HG02981 (cell line): ENCODE results near the gene MAP1LC3B.

Experiments used
- ATAC-seq: cut with Tn5 transposase; IDR thresholded peaks from one replicate; pipeline ENCODE4 v1.9.1; 2021; ENCODE audit warnings: mild to moderate bottlenecking, moderate library complexity; ENCODE audit not compliant: unreplicated experiment

MAP1LC3B gene

DNA sequence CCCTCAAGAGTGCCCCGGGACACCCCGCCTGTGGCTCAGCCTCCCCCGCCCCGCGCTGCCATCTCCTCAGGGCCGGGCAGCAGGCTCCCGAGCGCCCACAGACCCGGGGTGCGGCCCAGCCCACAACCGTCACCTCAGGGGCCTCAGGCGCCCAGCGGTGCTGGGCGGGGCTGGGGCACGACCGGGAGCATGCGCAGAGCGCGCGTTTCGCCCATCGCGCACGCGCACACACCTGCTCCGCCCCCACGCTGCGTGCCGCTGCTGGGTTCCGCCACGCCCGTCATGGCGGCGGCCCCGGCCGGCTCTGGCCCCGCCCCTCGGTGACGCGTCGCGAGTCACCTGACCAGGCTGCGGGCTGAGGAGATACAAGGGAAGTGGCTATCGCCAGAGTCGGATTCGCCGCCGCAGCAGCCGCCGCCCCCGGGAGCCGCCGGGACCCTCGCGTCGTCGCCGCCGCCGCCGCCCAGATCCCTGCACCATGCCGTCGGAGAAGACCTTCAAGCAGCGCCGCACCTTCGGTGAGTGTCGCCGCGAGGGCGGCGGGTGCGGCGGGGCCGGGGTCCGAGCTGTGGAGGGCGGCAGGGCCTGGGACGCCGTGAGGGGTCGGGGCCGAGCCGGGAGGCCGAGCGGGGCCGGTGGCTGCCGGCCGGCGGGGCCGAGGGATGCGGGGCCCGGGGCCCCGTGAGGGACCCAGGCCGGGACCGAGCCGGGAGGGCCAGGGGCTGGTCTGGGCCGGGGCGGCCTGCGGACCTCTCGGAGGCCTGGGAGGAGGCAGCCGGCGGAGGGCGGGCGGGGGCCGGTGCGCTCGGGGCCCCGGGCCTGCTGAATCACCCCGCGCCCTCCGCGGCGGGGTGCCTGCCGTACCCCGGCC lies at the start of gene MAP1LC3B:
Gene MAP1LC3B (plus strand): TSS at position 387 of the 871 bp plus-strand sequence. CDS start 92 bp downstream, at position 479.
- peak; percentile 59 for ATAC-seq

DNA sequence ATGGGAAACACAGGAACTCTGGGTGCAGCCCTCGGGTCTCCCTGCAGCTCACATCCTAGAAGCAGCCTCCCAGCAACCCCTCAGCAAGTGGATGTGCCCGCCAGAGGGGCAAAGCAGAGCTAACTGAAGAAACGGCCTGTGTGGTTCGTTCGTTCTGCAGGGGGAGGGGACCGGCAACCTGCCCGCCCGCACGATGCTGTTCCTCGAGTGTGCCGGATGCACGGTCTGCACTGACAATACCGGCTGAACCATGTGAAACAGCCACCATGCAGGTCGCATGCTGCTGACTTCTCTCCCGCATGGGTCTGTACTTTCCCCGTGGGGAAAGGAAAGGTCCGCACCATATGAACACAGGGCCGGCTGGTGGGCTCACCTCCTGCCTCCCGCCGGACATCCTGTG lies 49.6 kb upstream of the MAP1LC3B start:
- no peak for ATAC-seq

DNA sequence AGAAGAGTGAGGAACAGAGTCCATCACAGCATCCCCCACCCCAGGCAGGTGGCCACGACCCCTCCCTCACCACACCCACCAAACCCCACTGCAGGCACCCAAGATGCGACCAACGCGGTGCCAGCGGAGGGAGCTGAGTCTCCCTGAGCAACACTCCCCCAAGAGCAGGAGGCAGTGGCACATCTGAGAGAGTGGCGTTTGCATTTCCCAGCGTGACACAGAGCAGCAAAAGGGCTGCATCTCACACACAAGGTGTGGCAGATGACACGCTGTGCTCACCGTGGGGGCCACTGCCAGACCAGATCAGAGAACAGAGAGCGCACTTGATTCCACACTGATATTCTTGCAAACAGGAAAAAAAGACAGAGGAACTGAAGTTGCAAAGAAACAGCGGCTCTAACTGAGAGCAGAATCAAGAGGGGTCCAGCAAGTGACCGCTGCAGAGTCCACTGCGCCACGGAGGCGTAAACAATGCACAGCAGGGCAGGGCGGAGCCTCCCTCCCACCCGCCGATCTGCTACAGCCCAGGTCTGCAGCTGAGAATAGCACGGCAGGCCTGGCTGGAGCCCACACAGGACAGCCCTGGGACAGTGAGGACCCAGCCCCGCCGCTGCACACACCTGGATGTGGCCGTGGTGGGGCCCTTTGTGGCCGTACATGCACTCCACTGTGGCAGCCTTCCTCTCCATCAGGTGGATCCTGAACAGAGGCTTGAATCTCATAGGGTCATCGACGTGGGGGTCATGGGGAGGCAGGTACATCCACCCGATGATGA lies 49.0 kb upstream of the MAP1LC3B start:
- no peak for ATAC-seq

DNA sequence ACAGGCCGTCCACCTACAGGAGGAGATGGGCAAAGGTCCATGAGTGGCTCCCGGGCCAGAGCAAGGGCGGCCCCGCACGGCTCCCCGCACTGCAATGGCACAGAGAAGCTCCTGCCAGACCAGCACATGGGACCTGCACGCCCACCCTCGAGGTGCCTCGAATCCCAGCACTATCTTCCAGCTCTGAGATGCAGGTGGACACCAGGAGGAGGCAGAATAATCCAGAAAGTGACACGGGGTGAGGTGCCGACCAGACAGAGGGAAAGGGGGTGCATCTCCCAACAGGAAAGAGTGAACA lies 48.4 kb upstream of the MAP1LC3B start:
- ATAC-seq: no peak

DNA sequence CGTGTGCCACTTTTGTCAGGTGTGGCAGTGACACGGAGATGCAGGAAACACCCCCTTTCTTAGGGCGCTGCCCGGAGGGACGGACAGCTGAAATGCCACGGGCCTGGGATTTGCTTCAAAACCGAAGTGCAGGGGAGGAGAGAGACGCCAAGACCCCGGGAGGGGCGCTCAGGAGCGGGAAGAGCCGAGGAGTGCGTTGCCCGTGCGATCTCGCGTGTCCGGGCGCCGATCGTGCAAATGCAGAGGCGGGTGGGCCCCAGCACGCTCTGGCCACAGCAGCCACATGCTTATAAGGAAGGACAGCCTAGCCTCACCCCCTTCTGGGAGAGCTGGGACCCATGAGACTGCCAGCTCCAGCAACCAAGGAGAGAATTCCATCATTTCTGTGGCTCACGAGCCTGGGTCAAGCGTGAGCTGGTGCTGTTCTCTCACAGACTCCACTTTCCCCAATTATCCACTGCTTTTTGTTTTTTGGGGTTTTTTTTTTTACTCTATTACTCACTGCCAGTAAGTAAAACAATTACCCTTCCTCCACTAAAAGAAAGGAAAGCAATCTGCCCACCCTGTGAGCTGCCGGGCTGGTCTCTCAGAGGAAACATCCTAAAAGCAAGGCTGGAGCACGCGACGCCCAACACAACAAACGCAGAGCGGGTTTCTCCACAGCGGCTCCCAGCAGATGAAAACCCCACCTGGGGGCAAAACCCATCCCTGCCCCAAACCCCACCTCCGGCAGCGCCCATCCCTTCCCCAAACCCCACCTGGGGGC lies 47.8 kb upstream of the MAP1LC3B start:
- ATAC-seq: no peak

DNA sequence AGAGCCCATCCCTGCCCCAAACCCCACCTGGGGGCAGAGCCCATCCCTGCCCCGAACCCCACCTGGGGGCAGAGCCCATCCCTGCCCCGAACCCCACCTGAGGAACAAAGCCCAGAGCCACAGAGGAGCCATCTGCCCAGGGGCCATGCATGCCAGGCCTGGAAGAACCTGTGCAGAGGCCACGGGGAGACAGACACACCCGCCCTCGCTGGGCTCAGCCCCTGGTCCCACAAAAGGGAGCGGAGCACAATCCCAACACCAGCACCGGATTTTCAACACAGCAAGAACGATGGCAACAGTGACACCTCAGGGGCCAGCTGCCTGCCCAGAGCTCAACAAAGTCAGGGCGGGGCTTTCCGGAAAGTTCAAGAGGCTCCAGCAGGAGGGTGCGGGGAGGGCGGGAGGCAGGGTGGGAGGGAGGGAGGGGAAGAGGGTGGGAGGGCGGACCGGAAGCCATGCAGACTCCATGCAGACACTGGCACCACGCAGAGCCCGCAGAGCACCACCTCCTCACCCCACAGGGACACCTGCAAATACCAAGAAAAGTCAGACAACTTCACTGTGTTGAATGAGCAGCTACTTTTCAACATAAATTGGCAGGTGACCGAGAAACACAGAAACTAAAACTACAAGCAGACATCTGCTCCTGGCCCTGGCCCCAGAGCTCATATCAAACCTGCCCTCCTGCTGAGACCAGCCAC lies 47.1 kb upstream of the MAP1LC3B start:
- no peak for ATAC-seq

DNA sequence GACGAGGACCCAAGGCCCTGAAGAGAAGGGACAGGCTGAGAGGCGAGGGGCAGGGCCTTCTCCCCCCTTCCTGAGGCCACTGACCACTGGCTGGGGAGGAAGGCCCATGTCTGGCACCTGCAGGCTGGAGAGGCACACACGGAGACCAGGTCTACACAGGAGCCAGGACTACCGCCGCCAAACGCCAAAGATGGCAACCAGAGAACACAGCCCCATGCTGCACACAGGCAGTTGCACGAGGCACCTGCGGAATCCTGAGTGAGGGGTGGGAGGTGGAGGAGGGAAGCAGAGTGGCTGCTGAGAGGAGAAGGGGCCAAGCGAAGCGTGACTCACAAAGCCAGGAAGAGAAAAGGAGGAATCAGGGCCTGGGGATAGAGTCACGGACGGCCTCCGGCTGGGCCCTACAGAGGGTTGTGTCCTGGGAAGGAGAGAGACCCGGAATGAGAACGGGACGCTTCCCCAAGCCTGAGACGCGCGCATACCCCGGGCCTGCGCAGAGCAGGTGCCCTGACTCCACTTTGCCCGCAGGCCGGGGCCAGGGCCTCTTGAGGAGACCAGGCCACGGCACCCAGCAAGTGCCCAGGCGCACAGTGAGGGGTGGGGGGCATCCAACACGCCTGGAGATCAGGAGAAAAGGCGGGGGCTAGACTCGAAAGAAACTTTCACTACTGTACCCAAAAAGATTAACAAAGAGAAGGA lies 46.3 kb upstream of the MAP1LC3B start:
- no peak for ATAC-seq

DNA sequence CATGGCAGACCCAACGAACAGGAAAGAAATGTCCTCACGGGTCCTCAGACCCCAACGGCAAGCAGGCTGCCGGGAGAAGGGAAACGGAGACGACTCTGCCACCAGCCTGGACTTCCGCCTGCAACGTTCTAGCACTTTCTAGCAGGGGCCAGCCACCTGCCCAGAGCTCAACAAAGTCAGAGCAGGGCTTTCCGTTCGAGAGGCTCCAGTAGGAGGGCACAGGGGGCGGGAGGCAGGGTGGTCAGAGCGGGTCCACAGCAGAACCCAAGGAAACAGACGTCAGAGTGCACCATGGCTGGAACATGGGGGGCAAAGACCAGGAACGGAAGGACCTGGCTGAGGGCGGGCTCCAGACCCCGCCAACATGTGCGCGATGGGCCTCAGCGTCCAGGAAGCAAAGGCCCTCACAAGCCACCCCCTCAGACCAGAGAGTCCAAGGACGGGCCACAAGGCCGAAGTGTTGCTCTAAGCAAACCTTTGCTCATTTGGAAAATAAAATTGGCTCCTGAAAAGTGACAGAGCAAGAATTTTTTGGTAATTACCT lies 45.5 kb upstream of the MAP1LC3B start:
- ATAC-seq: no peak

DNA sequence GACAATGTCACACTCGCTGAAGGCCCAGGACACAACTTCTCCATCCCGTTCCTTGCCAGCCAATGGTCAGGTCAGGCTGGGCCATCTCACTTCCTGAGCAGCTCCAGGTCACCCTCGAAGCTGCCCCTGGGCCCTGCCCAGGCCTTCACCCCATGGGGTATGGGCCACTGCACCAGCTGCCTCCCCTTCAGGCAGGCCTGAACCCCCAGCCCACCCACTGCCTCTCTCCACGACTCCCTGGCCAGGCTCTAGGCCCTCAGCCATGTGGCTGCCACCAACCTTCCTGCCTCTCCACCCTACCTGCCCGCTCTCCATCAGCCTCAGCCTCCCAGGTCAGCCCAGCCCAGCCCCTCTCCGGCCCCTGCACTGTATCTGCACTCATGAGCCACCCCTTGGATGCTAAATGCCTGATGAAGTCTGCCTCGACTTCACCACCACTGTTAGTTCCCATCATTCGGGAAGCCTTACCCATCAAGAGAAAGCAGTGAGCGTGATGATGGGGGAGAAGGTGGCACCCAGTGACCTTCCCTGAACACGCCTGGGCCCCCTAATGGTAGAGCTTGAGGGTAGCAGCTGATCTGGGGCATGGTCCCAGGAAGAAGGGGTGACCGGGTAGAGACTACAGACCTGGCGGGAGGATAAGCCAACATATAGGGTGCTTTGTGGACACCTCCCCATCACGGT lies 44.1 kb upstream of the MAP1LC3B start:
- no peak for ATAC-seq

DNA sequence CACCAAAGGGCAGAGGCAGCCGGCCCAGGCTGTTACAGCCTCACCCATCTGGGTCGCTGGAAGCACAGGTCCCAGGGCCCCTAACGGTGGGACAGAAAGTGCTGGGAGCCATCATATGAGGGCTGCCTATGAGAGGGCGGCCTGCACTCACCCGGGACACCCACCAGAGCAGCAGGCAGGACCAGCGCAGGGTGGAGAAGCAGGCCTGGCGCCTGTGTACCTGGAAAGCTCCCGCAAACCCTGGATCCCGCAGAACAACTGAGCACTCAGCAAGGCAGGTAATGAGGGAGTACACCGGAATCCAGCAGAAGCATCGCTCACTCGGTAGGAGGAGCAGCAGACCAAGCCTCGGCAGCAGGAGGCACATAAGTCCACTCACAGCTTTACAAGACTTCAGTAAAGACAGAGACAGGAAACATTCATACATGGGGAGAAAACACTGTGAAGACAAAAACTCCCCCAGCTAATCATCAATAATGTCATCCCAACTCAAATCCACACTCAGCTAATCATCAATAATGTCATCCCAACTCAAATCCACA lies 43.4 kb upstream of the MAP1LC3B start:
- ATAC-seq: no peak

DNA sequence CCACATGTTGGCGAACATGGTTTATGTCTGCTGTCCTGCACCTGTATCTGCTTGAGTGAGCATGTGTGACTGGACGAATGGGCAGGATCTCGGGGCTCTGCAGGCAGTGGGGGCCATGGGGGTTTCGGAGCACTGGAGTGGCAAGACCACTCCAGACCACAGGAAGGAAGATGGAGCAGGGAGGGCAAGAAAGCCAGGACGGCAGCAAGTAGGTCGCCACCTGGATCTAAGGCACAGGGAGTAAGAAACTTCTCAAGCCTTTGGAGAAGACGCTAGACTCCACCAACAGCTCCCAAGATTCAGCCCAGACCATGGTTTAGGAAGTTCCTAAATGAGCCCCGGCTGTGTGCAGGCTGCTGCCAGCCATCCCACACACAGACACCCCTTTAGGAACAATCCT lies 42.1 kb upstream of the MAP1LC3B start:
- no peak for ATAC-seq

DNA sequence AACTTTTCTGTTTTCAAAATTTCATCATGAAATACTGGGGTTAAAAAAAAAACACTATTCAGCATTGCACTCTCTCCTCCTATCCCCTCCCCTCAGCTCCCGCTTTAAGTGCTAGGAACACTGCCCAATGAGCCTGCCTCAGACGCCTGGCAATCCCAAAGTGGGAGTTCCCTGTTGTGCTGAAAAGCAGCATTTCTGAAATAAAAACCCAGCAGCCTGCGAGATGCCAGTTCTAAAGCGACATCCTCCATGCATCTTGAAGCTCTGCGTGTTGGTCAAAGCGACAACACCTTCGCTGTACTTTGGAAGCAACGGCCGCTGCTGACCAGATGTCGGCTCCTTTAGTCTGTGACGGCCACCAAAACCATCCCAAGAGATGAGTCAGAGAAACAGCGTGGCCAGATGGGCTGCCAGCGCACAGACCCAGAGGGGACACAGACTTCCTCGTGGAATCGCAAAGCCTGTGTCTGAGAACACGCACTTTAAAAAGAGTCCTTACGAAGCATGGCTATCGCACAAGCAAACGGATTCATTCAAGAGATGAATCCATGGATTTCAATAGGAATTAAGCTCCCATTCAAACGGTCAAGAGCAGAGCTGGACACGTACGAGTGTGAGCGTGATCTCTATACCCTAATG lies 41.3 kb upstream of the MAP1LC3B start:
- ATAC-seq: no peak

DNA sequence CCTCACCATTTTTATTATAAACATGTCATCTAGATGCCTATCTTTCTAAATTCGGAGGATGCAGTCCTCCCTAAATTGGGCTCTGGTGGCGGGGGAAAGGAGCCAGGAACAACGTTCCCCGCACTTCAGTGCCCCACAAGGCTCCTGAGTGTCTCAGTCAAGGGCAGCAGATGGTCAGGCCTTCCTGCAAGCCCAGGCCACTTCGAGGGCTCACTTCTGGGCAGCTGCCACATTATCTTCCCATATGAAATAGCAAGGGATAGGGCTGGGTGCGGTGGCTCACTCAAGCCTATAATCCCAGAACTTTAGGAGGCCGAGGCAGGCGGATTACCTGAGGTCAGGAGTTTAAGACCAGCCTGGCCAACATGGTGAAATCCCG lies 40.8 kb upstream of the MAP1LC3B start:
- ATAC-seq: no peak

DNA sequence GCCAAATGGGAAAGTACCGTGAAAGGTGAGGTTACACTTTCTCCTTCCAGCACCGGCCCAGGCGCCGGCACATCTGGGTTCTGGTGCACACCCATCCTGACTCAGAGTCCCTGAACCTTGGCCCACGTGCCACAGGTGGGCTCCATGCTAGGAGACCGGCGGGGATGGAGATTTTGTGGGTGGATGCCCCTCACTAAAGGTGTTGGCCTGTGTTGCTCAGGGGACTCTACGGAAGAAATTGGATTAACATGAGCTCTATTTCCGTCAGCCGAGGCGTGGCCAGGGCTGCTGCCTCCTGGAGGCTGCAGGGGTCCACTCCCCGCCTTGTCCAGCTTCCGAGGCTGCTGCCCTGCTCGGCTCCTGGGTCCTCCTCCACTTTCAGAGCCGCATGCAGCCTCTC lies 39.3 kb upstream of the MAP1LC3B start:
- no peak for ATAC-seq

DNA sequence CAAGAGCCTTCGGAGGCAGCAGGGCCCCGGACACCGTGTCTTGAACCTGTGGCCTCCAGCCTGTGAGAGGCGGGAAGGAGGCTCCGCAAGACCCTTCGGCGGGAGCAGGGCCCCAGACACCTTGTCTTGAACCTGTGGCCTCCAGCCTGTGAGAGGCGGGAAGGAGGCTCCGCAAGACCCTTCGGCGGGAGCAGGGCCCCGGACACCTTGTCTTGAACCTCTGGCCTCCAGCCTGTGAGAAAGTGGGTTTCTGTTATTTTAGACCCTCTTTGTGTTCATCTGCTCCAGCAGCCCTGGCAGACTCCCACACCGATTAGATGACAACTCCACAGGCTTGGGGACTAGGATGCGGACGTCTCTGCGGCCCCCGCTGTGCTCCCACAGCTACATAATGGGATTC lies 38.5 kb upstream of the MAP1LC3B start:
- ATAC-seq: no peak

DNA sequence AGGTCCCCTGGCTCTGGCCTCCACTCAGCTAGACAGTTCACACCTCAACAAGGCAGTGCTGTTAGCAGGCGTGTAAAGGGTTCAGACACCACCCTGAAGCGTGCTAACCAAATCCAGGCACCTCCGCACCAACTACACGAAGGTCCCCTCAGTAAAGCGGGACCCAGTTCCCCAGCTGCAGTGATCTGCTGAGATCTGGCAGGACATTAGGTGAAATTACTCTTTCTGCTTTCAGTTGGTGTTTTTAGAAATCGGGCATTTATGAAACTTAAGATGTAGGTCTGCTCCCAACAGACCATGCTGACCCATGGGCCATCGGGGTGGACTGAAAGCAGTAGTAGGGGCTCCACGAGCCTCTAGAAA lies 35.7 kb upstream of the MAP1LC3B start:
- no peak for ATAC-seq

DNA sequence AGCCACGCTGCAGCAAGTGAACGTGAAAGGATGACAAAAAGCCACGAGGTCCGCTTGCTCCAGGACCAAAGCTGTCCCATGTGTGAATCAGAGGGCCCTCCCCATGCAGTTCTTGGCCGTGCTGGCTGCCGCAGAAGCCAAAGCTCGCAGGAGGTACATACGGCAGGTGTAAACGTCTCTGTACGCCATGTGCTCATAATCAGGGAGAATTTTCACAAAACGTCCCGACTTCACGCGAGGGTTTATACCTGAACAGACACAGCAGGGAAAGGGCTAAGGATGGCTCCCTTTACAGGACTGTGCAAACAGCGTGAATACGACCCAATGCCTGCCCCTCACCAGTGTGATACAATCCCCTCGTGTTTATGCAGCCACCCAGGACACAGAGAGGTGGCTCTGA lies 33.9 kb upstream of the MAP1LC3B start:
- ATAC-seq: no peak

DNA sequence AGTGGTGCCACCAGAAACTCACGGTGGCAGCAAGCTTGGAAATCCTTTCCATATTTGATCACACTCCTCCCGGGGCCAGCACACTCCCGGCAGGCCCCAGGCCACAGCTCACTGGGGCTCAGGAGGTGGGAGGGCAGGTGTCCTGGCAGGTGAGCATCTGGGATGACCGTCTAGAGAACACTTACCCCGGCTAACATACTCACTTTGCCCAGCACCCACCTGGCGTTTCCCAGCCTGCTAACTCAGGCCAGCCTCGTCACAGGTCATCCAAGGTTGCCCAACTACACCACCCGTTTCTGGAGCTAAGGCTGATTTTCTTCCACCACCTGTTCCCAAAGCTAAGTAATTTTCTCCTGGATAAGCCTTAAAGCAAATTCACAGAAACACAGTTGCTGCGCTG lies 33.4 kb upstream of the MAP1LC3B start:
- no peak for ATAC-seq

DNA sequence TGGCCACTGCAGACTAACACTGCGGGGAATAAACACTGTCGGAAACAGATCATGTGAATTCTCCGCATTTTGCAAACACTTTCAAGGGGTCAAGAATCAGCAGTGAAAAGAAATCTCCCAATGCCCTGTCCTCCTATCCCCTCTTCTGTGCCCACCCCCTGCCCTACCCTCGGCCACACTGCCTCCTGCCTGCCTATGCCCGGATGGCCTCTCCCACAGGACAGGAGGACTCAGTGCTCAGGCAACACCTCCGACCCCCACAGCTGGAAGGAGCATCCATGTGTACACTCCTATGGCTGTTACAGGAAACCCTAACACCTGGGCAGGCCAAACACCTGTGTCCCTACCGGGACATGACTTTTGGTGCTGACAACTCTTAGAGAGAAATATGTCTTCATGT lies 33.0 kb upstream of the MAP1LC3B start:
- ATAC-seq: no peak
